Calu3 (cell line): ENCODE data around the gene MUCL1. TPM values are rescaled to one million over a fixed set of nuclear protein-coding genes. Genes with fewer than 3 reads are reported as not detected.
"Not testable (repeated sequence)": the region's sequence is repeated elsewhere in the genome, so short reads cannot be mapped to it uniquely, and the experiment has no call there.

Experiments
- BruUV-seq: library from RNA; stranded (reverse); fragments of 400-500 nt; replicated peaks from 2 replicates; lab custom pipeline; 2021; lab: Mats Ljungman, UMichigan
- CTCF ChIA-PET: fragments of 300-600 bp; sonication (Branson Sonifier 250); formaldehyde crosslinking; loops from one replicate; lab custom pipeline; 2022; ENCODE audit warnings: antibody characterized with exemption; lab: Charles Lee
- DNase-seq: peaks from one replicate; pipeline ENCODE4 v3.0.0; 2022
- H3K27ac Mint-ChIP-seq: one replicate; pipeline ENCODE4 v1.8.0; 2022; ENCODE audit warnings: mixed read lengths; ENCODE audit not compliant: unreplicated experiment
- H3K27me3 Mint-ChIP-seq: one replicate; pipeline ENCODE4 v1.8.0; 2022; ENCODE audit warnings: mixed read lengths; ENCODE audit not compliant: unreplicated experiment
- H3K36me3 Mint-ChIP-seq: one replicate; pipeline ENCODE4 v1.8.0; 2022; ENCODE audit warnings: mild to moderate bottlenecking, moderate library complexity, mixed read lengths; ENCODE audit not compliant: insufficient read depth, unreplicated experiment
- H3K4me1 Mint-ChIP-seq: one replicate; pipeline ENCODE4 v1.8.0; 2022; ENCODE audit warnings: mild to moderate bottlenecking, low read depth, mixed read lengths; ENCODE audit not compliant: unreplicated experiment
- H3K4me3 Mint-ChIP-seq: one replicate; pipeline ENCODE4 v1.8.0; 2022; ENCODE audit warnings: mild to moderate bottlenecking, low read depth, moderate library complexity, mixed read lengths; ENCODE audit not compliant: unreplicated experiment
- H3K9me3 Mint-ChIP-seq: one replicate; pipeline ENCODE4 v1.8.0; 2022; ENCODE audit warnings: low read depth, mixed read lengths; ENCODE audit not compliant: unreplicated experiment
- CTCF ChIP-seq: fragments of 200-600 bp; IDR thresholded peaks from one replicate; pipeline ENCODE4 v1.8.0; 2022; ENCODE audit warnings: antibody characterized with exemption; ENCODE audit not compliant: unreplicated experiment
- intact Hi-C: fragments of 100-400 bp; cut with micrococcal nuclease; formaldehyde crosslinking; loops from one replicate; pipeline ENCODE4 v1.10.0; 2022; ENCODE audit not compliant: unreplicated experiment
- total RNA-seq: library from RNA; stranded (reverse); gene quantifications from 2 replicates; pipeline ENCODE4 v1.2.3, GENCODE V29; 2022

MUCL1 gene
- total RNA-seq, 1 experiment from 2014 or later = not detected

- Mint-ChIP-seq H3K4me1 (no peaks in the 10 kb centered on the region), H3K4me3 (no peak overlapping the region), H3K36me3 (no peaks in the 10 kb centered on the region), H3K27me3 (no peaks in the 10 kb centered on the region), H3K9me3 (no peaks in the 10 kb centered on the region), H3K27ac (no peak overlapping the region)
- CTCF ChIA-PET = no interaction called here
- TF ChIP-seq CTCF = no peak
- intact Hi-C loops = no loop called here
- no peak for DNase-seq
- BruUV-seq = no TSS peak
Measured at GRCh38 chr12:54879150-54879549, 24.8 kb downstream of the MUCL1 start.

- Mint-ChIP-seq H3K9me3 (no peaks in the 10 kb centered on the region), H3K4me1 (no peaks in the 10 kb centered on the region), H3K27me3 (no peaks in the 10 kb centered on the region), H3K4me3 (no peak overlapping the region), H3K27ac (no peak overlapping the region), H3K36me3 (no peaks in the 10 kb centered on the region)
- no peak for TF ChIP-seq CTCF
- BruUV-seq = no TSS peak
- CTCF ChIA-PET = no interaction called here
- DNase-seq = no peak
- intact Hi-C loops = no loop called here
Measured at GRCh38 chr12:54879579-54879978, 25.3 kb downstream of the MUCL1 start.

GRCh38 chr12:54882079-54882478 lies 27.8 kb downstream of the MUCL1 start:
- Mint-ChIP-seq H3K4me3 (no peak overlapping the region), H3K9me3 (no peaks in the 10 kb centered on the region), H3K27me3 (peaks cover 14% of the 10 kb centered on the region), H3K4me1 (no peaks in the 10 kb centered on the region), H3K36me3 (no peaks in the 10 kb centered on the region), H3K27ac (no peak overlapping the region)
- intact Hi-C loops = no loop called here
- TF ChIP-seq CTCF = no peak
- no peak for DNase-seq
- no TSS peak for BruUV-seq
- CTCF ChIA-PET = interaction anchor here (0.7 kb wide), 1 partner anchor 29 kb away, joined by 3 read pairs; no protein-coding TSS in a partner anchor

GRCh38 chr12:54882597-54882996 lies 28.3 kb downstream of the MUCL1 start:
- H3K4me3 Mint-ChIP-seq = not testable (repeated sequence)

GRCh38 chr12:54888428-54888827 lies 34.1 kb downstream of the MUCL1 start:
- H3K4me3 Mint-ChIP-seq, CTCF ChIA-PET, DNase-seq: not testable (repeated sequence)

More at GRCh38 chr12:54882597-54882996, 28.3 kb downstream of the MUCL1 start:
- CTCF ChIA-PET = interaction anchor here (0.7 kb wide), 1 partner anchor 28 kb away, joined by 3 read pairs; no protein-coding TSS in a partner anchor
- H3K4me1 Mint-ChIP-seq, DNase-seq, H3K36me3 Mint-ChIP-seq, H3K9me3 Mint-ChIP-seq, BruUV-seq, intact Hi-C loops, H3K27ac Mint-ChIP-seq: not testable (repeated sequence)
- H3K27me3 Mint-ChIP-seq = peaks cover 19% of the 10 kb centered on the region

More at GRCh38 chr12:54888428-54888827, 34.1 kb downstream of the MUCL1 start:
- intact Hi-C loops, H3K9me3 Mint-ChIP-seq, H3K27ac Mint-ChIP-seq, H3K36me3 Mint-ChIP-seq, BruUV-seq, H3K4me1 Mint-ChIP-seq: not testable (repeated sequence)
- peaks cover 38% of the 10 kb centered on the region for H3K27me3 Mint-ChIP-seq
